ENCODE measurements around the gene BANF2. TPM values are rescaled to one million over a fixed set of nuclear protein-coding genes. Genes with fewer than 3 reads are reported as not detected.
"Not testable (repeated sequence)": the region's sequence is repeated elsewhere in the genome, so short reads cannot be mapped to it uniquely, and the experiment has no call there.

BANF2 gene
- total RNA-seq, 2 experiments from 2014 or later = not detected

DNA sequence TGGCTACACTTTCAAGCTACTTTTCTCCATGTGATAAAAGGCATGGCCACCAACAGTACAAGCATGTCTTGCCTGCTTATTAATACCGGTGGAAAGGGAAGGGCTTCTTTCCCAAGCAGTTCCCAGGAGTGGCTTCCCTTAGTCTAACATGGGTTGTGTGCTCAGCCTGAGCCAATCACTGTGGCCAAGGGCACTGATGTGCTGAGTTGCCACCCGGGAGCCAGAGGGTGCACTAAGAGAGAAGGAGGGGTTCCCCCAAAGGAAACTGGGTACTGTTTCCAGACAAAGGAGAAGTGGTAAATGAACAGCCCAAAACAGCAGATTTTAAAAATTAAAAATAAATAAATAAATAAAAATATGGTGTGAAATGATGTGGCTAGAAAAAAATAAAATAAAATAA lies 68.5 kb downstream of the BANF2 start:
- ATAC-seq = no peak
- H3K4me1 Mint-ChIP-seq (ENCODE audit: low read depth) = no peaks in the 10 kb centered on the region
- intact Hi-C loops (cut with micrococcal nuclease) = no loop called here
- no peak overlapping the region for H3K4me3 Mint-ChIP-seq
- ChIA-PET CTCF (interaction anchor here (1.6 kb wide), 1 partner anchor 86 kb away, joined by 7 read pairs; the partner anchor contains the start of gene RRBP1), POLR2A (interaction anchor here (1.4 to 1.6 kb wide), 2 partner anchors 8 to 15 kb away, joined by 3 to 5 read pairs; no protein-coding TSS in a partner anchor)
- no peak for DNase-seq
- TF ChIP-seq, protein P1, sequence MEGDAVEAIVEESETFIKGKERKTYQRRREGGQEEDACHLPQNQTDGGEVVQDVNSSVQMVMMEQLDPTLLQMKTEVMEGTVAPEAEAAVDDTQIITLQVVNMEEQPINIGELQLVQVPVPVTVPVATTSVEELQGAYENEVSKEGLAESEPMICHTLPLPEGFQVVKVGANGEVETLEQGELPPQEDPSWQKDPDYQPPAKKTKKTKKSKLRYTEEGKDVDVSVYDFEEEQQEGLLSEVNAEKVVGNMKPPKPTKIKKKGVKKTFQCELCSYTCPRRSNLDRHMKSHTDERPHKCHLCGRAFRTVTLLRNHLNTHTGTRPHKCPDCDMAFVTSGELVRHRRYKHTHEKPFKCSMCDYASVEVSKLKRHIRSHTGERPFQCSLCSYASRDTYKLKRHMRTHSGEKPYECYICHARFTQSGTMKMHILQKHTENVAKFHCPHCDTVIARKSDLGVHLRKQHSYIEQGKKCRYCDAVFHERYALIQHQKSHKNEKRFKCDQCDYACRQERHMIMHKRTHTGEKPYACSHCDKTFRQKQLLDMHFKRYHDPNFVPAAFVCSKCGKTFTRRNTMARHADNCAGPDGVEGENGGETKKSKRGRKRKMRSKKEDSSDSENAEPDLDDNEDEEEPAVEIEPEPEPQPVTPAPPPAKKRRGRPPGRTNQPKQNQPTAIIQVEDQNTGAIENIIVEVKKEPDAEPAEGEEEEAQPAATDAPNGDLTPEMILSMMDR (IDR thresholded peaks at IDR 0.05) = no peak
- H3K27me3 Mint-ChIP-seq = peaks cover 3% of the 10 kb centered on the region
- H3K27ac Mint-ChIP-seq = no peak overlapping the region
- H3K9me3 Mint-ChIP-seq = no peaks in the 10 kb centered on the region
- H3K36me3 Mint-ChIP-seq (ENCODE audit: low read depth) = no peaks in the 10 kb centered on the region

DNA sequence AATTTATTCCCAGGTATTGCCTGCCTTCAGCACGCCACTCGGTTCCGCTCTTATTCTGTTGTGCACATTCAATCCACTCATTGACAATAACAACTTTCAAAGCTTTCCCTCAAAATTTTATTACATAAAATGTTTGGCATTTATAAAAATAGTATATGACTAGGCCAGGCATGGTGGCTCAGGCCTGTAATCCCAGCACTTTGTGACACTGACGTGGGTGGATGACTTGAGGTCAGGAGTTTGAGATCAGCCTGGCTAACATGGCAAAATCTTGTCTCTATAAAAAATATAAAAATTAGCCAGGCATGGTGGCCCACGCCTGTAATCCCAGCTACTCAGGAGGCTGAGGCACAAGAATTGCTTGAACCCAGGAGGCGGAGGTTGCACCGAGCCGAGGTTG lies 70.0 kb downstream of the BANF2 start:
- intact Hi-C loops (cut with micrococcal nuclease); H3K36me3 Mint-ChIP-seq (ENCODE audit: low read depth); H3K4me3 Mint-ChIP-seq; H3K9me3 Mint-ChIP-seq; CTCF ChIA-PET; H3K27me3 Mint-ChIP-seq; ATAC-seq; H3K4me1 Mint-ChIP-seq (ENCODE audit: low read depth); DNase-seq; H3K27ac Mint-ChIP-seq: not testable (repeated sequence)
- POLR2A ChIA-PET = interaction anchor here (0.7 to 1.6 kb wide), 2 partner anchors 10 to 90 kb away, joined by 3 read pairs; no protein-coding TSS in a partner anchor

DNA sequence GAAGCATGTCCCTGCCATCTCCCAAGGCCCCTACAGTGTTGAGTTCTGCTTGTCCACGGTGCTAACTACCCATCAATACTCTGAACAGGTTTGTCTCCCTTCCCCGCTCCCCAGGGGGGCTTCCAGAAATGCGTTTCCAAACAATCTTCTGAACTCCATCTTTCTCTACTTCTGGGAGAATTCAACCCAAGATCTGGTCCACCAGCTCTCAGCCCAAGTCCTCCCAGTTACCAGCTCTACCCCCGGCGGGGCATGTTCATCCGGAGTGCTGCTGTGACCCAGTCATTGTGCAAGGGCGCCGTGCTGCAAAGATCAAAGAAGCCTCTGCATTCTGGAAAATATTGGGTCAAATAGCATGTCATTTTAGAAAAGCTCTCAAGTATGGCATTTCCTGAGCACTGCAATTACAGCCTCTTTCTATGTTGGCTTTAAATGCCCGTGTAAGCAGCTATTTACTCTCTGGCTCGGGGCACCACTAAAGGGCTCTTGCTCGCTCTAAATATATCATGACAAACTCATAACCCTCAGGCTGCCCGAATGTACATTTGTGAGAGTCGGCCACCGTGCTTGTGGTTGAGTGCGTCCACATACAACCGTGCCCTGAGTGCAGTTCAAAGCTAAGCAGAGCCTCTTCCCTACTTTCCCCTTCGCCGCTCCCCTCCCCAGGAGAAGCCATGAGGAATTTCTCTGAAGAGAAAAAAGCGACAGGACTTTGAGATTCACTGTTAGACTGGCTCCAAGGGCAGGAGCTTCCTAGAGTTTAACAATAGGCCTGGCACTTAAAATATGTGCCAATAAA lies 71.6 kb downstream of the BANF2 start:
- H3K27ac Mint-ChIP-seq = no peak overlapping the region
- no peaks in the 10 kb centered on the region for H3K9me3 Mint-ChIP-seq
- H3K36me3 Mint-ChIP-seq (ENCODE audit: low read depth) = no peaks in the 10 kb centered on the region
- ChIA-PET POLR2A (no interaction called here), CTCF (no interaction called here)
- DNase-seq (no peak), ATAC-seq (no peak)
- H3K27me3 Mint-ChIP-seq = peaks cover 6% of the 10 kb centered on the region
- H3K4me3 Mint-ChIP-seq = no peak overlapping the region
- TF ChIP-seq, protein P1 (IDR thresholded peaks at IDR 0.05) = no peak
- intact Hi-C loops (cut with micrococcal nuclease) = no loop called here
- no peaks in the 10 kb centered on the region for H3K4me1 Mint-ChIP-seq (ENCODE audit: low read depth)

DNA sequence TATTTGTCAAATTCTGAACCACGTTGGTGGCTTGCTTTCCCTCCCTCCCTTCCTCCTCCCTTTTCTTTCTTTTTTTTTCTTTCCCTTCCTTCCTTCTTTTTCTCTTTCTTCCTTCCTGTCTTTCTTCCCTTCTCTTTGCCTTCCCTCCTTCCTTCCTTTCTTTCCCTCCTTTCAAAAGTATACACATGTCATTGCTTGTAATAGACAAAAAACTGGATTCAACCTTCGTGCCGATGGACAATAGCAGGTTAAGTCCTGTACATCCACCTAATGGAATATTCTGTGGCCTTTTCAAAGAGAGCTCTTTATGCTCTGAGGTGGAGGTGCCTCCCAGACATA lies 72.2 kb downstream of the BANF2 start:
- H3K27ac Mint-ChIP-seq = no peak overlapping the region
- DNase-seq (no peak), ATAC-seq (no peak)
- ChIA-PET CTCF (no interaction called here), POLR2A (no interaction called here)
- H3K4me1 Mint-ChIP-seq (ENCODE audit: low read depth) = no peaks in the 10 kb centered on the region
- intact Hi-C loops (cut with micrococcal nuclease) = no loop called here
- H3K36me3 Mint-ChIP-seq (ENCODE audit: low read depth) = no peaks in the 10 kb centered on the region
- H3K9me3 Mint-ChIP-seq = no peaks in the 10 kb centered on the region
- peaks cover 6% of the 10 kb centered on the region for H3K27me3 Mint-ChIP-seq
- no peak overlapping the region for H3K4me3 Mint-ChIP-seq
- TF ChIP-seq, protein P1 (IDR thresholded peaks at IDR 0.05) = no peak

DNA sequence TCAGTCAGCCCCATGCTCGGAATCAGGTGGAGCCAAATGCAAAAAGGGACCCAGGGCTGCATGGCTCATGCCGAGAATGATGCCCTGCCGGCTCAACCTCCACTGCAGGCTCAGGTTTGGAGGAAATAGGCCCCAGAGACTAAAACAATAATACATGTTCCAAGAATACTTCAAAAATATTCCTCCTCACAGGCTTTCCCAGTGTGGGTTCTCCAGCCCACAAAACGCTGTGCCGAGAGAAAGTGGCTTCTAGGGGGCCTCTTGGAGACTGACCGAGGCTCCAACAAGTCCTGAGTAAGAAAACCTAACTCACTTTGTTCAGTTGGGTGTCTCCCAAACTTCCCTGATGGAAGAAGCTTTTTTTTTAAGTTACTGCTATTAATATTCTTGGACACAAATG lies 73.9 kb downstream of the BANF2 start:
- DNase-seq (no peak), ATAC-seq (no peak)
- TF ChIP-seq, protein P1 (IDR thresholded peaks at IDR 0.05) = no peak
- ChIA-PET CTCF (no interaction called here), POLR2A (no interaction called here)
- intact Hi-C loops (cut with micrococcal nuclease) = no loop called here
- H3K9me3 Mint-ChIP-seq = no peaks in the 10 kb centered on the region
- H3K27me3 Mint-ChIP-seq = peaks cover 5% of the 10 kb centered on the region
- H3K27ac Mint-ChIP-seq = no peak overlapping the region
- no peaks in the 10 kb centered on the region for H3K36me3 Mint-ChIP-seq (ENCODE audit: low read depth)
- no peak overlapping the region for H3K4me3 Mint-ChIP-seq
- H3K4me1 Mint-ChIP-seq (ENCODE audit: low read depth) = no peaks in the 10 kb centered on the region

Measured in activated CD8-positive, alpha-beta T cell treated with anti-CD3 and anti-CD28 coated beads for 36 hours (primary cell).